Erythroblast (primary cell): Measurements from ENCODE around the gene PTH2R.

Experiments used
- GATA1 ChIP-seq: IDR thresholded peaks from 2 replicates; pipeline ENCODE4 v1.6.1; 2011; ENCODE audit warnings: low read depth, mild to moderate bottlenecking, control low read depth, low read length, moderate library complexity
- POLR2A ChIP-seq: IDR thresholded peaks from 2 replicates; pipeline ENCODE4 v1.6.1; 2011; ENCODE audit warnings: mild to moderate bottlenecking, low read length

DNA sequence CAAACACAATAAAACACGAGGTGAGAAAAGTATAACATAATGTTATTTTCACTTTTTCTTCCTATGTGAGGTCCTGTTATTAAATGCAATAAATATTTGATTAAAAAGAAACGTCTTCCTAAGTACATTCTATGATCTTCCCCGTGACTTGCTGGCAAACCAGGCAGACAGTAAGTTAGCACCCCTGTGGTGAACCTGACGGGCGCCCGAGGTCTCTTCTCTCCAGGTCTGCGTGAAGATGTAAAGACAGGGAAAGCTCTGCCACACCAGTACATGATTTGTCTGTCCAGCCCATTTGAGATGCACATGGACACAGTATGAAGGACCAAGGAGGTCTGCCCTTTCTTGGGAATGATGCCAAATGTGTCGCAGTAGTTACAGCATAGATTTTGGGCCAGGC lies 57.6 kb downstream of the PTH2R start:
- TF ChIP-seq POLR2A (no peak), GATA1 (no peak)
